ENCODE results near the gene WDR6. TPM values are rescaled to one million over a fixed set of nuclear protein-coding genes. Genes with fewer than 3 reads are reported as not detected.

Gene WDR6
- total RNA-seq, 1 donor from 2014 or later: 79.0 TPM

- no peaks in the 10 kb centered on the region for H3K4me1 ChIP-seq
- intact Hi-C loops (cut with micrococcal nuclease): no loop called here
- H3K36me3 ChIP-seq: peaks cover 10% of the 10 kb centered on the region
- no peak overlapping the region for H3K4me3 ChIP-seq
- TF ChIP-seq, protein P1, sequence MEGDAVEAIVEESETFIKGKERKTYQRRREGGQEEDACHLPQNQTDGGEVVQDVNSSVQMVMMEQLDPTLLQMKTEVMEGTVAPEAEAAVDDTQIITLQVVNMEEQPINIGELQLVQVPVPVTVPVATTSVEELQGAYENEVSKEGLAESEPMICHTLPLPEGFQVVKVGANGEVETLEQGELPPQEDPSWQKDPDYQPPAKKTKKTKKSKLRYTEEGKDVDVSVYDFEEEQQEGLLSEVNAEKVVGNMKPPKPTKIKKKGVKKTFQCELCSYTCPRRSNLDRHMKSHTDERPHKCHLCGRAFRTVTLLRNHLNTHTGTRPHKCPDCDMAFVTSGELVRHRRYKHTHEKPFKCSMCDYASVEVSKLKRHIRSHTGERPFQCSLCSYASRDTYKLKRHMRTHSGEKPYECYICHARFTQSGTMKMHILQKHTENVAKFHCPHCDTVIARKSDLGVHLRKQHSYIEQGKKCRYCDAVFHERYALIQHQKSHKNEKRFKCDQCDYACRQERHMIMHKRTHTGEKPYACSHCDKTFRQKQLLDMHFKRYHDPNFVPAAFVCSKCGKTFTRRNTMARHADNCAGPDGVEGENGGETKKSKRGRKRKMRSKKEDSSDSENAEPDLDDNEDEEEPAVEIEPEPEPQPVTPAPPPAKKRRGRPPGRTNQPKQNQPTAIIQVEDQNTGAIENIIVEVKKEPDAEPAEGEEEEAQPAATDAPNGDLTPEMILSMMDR (IDR thresholded peaks at IDR 0.05; ENCODE audit: borderline replicate concordance): no peak
- no peak for DNase-seq
- no peak overlapping the region for H3K27ac ChIP-seq (replicated peaks)
- H3K27me3 ChIP-seq (ENCODE audit: low read depth): no peaks in the 10 kb centered on the region
- H3K9me3 ChIP-seq (replicated peaks): no peaks in the 10 kb centered on the region
Observed at GRCh38 chr3:48999085-48999858, 7.9 kb upstream of the WDR6 start.

GRCh38 chr3:49001155-49001554, 6.0 kb upstream of the WDR6 start:
- intact Hi-C loops (cut with micrococcal nuclease): no loop called here
- H3K27me3 ChIP-seq (ENCODE audit: low read depth): no peaks in the 10 kb centered on the region
- peaks cover 6% of the 10 kb centered on the region for H3K36me3 ChIP-seq
- H3K9me3 ChIP-seq (replicated peaks): no peaks in the 10 kb centered on the region
- TF ChIP-seq, protein P1 (IDR thresholded peaks at IDR 0.05; ENCODE audit: borderline replicate concordance): no peak
- no peak overlapping the region for H3K4me3 ChIP-seq
- no peak for DNase-seq
- H3K4me1 ChIP-seq: peaks cover 4% of the 10 kb centered on the region
- H3K27ac ChIP-seq (replicated peaks): no peak overlapping the region

- peaks cover 28% of the 10 kb centered on the region for H3K4me1 ChIP-seq
- TF ChIP-seq, protein P1 (IDR thresholded peaks at IDR 0.05; ENCODE audit: borderline replicate concordance): no peak
- no peak overlapping the region for H3K27ac ChIP-seq (replicated peaks)
- H3K36me3 ChIP-seq: no peaks in the 10 kb centered on the region
- H3K4me3 ChIP-seq: no peak overlapping the region
- intact Hi-C loops (cut with micrococcal nuclease): no loop called here
- no peaks in the 10 kb centered on the region for H3K27me3 ChIP-seq (ENCODE audit: low read depth)
- no peak for DNase-seq
- H3K9me3 ChIP-seq (replicated peaks): no peaks in the 10 kb centered on the region
Observed at GRCh38 chr3:49004352-49005302, 2.6 kb upstream of the WDR6 start.

GRCh38 chr3:49005303-49005680, 1.9 kb upstream of the WDR6 start:
- intact Hi-C loops (cut with micrococcal nuclease): no loop called here
- no peak overlapping the region for H3K27ac ChIP-seq (replicated peaks)
- peaks cover 28% of the 10 kb centered on the region for H3K4me1 ChIP-seq
- TF ChIP-seq, protein P1 (IDR thresholded peaks at IDR 0.05; ENCODE audit: borderline replicate concordance): no peak
- H3K4me3 ChIP-seq: no peak overlapping the region
- H3K27me3 ChIP-seq (ENCODE audit: low read depth): no peaks in the 10 kb centered on the region
- no peaks in the 10 kb centered on the region for H3K9me3 ChIP-seq (replicated peaks)
- H3K36me3 ChIP-seq: no peaks in the 10 kb centered on the region
- DNase-seq: no peak

DNA sequence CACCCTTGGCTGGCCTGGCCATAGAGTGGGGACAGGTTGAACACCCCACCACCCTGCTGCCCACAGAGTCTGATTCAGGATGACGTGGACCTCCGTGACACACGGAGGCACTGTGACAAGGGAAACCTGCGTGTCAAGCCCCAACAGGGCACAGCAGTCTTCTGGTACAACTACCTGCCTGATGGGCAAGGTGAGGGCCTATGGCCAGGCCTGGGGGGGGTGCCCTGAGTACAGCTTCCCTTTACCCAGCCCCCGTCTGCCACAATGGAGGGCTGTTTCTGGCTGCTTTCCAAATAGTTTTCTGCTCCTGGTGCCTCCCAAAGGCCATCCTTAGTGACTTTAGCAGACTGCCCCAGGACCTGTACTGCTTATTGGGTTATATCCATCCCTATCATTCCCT, 1.2 kb upstream of the WDR6 start:
- peak overlapping the region; percentile 91 for H3K4me3 ChIP-seq
- intact Hi-C loops (cut with micrococcal nuclease): no loop called here
- TF ChIP-seq, protein P1 (IDR thresholded peaks at IDR 0.05; ENCODE audit: borderline replicate concordance): no peak
- no peak for DNase-seq
- no peaks in the 10 kb centered on the region for H3K27me3 ChIP-seq (ENCODE audit: low read depth)
- no peaks in the 10 kb centered on the region for H3K9me3 ChIP-seq (replicated peaks)
- peak overlapping the region; percentile 98 for H3K27ac ChIP-seq (replicated peaks)
- H3K36me3 ChIP-seq: no peaks in the 10 kb centered on the region
- H3K4me1 ChIP-seq: peaks cover 29% of the 10 kb centered on the region
